ENCODE results near the gene SYT7. TPM values are rescaled to one million over a fixed set of nuclear protein-coding genes. Genes with fewer than 3 reads are reported as not detected.

SYT7 gene
- total RNA-seq, 1 experiment from 2014 or later = 0.47 TPM

DNA sequence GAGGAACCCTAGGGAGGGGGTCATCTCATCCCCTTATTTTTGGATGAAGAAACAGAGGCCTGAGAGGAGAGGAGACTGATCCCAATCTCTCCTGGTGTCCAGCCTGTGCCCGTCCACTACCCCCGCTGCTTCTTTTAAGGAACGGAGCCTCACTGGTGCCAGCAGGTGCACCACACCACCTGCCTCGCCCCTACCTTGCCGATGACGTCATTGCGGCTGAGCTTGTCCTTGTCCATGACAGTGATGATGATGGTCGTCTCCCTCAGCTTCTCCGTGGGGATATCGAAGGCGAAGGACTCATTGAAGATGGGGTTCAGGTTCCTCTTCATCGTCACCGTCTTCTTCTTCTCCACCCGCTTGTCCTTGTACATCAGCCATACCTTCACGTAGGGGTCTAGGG, 58.0 kb downstream of the SYT7 start:
- no peak for DNase-seq (ENCODE audit: extremely low read depth, low read depth)

DNA sequence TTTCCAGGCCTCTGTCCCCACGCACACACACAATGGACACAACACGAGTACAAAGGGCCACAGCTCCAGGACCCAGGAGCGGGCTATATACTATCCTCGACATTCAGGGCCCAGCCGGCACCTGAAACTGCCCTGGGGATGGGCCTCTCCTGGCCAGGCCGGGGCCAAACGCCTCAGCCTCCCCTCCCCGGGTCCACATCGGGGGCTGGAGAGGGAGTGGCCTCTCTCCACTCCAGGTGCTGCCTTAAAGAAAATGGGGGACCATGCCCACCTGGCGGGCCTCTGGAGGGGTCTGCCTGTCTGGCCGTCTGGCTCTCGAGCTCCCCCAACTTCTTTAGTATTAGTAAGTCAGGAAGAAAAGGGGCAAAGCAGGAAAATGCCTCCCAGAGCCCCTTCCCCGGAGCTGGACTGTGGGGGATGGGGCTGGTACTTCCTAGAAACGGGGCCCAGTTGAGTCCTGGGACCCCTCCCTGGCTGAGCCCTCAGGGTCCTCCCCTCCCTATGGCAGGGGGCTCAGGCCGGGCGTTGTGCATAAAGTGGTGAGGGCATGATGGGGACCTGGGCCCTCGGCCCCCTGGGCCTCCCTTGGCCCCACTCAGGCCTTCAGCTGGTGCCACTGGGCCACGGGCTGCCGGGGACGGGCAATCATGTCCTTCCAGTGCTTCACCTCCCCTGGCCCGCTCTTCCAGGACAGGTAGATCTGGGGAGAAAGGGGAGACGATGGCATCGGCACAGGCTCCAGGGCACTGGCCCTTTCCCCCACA, 62.7 kb downstream of the SYT7 start:
- DNase-seq (ENCODE audit: extremely low read depth, low read depth) = no peak

- no peak for DNase-seq (ENCODE audit: extremely low read depth, low read depth)
These were observed 64.0 kb downstream of the SYT7 start for GRCh38 chr11:61516675-61517572.

GRCh38 chr11:61516191-61516590, 64.7 kb downstream of the SYT7 start:
- DNase-seq (ENCODE audit: extremely low read depth, low read depth) = no peak

DNA sequence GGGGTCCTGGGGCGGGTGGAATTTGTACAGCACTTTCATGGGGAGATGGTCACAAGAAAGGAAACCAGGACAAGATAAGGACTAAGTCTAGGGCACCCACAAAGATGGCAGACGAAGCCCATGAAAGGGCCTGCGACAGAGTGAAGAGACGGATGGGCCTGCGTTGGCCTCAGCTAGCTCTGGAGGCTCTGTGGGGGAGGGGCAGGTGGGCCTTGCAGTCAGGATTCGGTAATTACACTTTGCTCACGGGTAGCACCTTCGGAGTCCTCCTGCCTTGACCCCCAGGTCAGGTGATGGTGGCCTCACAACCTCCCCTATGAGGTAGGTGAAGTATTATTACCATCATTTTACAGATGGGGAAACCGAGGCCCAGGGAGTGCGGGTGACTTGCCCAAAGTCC, 65.2 kb downstream of the SYT7 start:
- no peak for DNase-seq (ENCODE audit: extremely low read depth, low read depth)

- DNase-seq (ENCODE audit: extremely low read depth, low read depth) = no peak
These were observed 66.6 kb downstream of the SYT7 start for GRCh38 chr11:61514050-61514917.

GRCh38 chr11:61513143-61513765, 67.6 kb downstream of the SYT7 start:
- no peak for DNase-seq (ENCODE audit: extremely low read depth, low read depth)

GRCh38 chr11:61512435-61512834, 68.4 kb downstream of the SYT7 start:
- DNase-seq (ENCODE audit: extremely low read depth, low read depth) = no peak

DNA sequence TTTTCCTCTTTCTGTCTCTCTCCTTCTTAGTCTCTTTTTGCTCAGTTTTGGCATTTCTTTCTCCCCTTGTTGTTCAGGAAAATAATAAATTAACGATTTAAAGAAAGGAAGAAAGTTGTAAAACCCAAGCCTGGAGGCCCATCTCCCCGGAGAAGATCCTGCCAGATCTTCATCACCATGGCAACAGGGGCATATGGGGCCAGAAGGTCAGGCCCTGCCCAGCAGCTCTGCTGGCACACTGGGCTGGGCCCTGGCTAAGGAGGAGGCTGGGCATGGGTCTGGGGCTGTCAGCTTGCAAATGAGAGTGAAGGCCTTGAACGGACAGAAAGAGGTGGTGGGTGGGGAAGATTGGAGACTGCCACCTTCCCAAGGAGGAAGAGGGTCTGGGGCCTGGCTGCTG, 69.5 kb downstream of the SYT7 start:
- no peak for DNase-seq (ENCODE audit: extremely low read depth, low read depth)

GRCh38 chr11:61510974-61511373, 69.9 kb downstream of the SYT7 start:
- DNase-seq (ENCODE audit: extremely low read depth, low read depth) = no peak

GRCh38 chr11:61510166-61510919, 70.5 kb downstream of the SYT7 start:
- DNase-seq (ENCODE audit: extremely low read depth, low read depth) = no peak

GRCh38 chr11:61509043-61510029, 71.5 kb downstream of the SYT7 start:
- DNase-seq (ENCODE audit: extremely low read depth, low read depth) = peak; percentile 69

DNA sequence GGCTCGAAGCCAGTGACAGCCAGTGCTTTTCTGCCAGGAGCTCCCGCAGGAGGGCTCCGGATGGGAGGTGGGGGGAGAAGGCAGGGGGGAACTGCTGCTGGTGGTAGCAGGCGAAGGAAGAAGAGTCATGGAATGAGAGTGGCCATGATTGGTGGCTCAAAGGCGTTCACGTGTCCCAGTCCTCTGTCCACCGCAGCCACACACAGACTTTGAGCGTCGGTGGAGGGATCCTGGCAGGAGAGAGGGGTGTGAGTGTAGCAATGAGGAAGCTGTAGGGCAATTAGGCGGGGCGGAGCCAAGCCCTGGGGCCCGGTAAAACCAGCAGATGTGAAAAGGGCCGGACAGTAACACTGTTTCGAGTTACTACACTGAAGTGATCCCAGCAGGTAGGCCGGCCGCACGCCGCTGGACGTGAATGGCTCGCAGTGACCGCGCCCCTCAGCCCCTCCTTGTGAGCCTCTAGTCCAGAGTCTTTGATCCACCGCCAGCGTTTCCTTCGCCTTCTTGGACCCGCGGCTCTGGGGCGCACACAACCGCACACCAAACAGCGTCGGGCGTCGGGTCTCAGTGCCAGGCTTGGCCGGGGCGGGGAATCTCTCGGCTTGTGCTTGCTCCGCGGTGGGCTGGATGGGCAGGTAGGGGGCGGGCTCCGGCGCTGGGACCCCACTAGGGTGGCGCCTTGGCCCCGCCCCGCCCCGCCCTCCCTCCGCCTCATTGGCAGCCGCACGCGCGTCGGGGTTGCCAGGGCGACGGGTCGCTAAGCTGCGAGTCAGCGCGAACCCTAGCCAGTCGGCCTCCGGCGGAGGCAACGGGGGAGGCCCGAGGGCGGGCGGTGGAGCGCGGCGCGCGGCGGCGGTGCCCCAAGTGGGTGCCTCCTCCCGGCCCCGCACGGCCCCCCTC, 72.7 kb downstream of the SYT7 start, which contains the start of gene LRRC10B:
Gene LRRC10B, plus strand, starts transcription at position 788 of the 900 bp plus-strand sequence. CDS start 250 bp downstream, outside the sequence.
- DNase-seq (ENCODE audit: extremely low read depth, low read depth) = no peak

DNA sequence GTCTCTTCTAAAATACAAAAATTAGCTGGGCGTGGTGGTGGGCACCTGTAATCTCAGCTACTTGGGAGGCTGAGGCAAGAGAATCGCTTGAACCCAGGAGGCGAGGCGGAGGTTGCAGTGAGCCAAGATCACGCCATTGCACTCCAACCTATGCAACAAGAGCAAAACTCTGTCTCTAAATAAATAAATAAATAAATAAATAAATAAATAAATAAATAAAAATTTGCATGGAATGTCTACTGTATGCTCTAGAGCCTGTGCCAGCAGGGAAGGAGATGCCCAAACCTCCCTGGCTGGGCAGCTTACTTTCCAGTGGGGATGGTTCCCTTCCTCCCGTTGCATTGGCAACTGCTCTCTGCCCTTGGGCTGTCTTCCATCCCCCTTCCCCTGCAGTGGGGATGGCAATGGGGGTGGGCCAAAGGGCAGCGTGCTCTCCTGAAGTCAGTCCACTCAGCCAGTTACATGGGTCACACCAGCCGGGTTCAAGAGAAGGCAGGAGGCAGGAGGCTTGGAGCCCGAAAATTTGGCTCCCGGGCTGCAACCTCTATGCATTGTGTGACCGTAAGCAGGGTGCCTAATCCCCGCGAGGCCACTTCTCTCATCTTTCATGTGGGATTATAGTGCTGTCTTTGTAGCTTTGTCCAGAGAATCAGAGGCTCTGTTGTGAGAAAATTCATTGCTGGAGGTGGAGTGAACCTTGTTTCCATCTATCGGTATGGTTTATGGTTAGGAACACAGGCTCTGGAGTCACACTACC, 73.7 kb downstream of the SYT7 start:
- DNase-seq (ENCODE audit: extremely low read depth, low read depth) = no peak

DNA sequence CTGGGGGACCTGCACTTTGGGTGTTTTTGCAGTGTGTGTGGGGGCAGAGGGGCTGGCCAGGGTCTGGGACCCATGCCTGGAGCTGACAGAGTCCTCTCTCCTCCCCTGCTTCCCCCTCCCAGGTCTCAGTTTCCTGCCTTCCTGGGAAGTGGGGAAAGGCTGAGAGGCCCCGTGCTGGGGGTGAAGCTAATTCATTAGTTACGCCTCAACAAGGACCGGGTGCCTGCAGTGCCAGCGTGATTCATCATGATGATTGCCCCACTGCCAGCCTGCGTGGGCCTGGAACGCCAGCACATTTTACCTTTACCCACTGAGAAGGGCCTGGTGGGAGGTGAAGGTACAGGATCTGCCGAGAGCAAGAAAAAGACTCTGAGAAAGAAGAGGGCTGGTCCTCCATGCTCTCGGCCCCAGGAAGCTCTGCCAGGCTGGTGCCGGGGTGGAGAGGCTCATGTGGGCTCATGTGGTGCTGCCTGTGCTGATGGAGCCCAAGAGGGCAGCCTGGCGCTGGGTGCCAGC, 75.2 kb downstream of the SYT7 start:
- no peak for DNase-seq (ENCODE audit: extremely low read depth, low read depth)

DNA sequence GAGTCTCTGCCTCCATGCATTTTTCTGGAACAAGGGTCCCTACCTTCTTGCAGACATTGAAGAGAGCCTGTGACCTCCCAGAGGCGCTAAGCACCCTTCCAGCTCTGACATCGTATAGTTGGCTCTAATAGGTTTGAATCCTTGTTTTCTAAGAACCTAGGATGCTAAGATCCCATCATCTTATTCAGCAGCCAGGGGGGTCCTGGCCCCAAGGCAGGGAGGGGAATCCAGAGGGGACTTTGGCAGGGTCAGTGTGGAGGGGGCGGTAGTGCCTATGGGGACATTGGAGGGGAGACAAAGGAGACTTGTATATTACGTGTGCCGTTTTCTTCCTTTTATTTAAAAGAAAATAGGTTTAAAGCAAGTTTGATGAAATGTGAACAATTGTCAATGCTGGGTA, 75.8 kb downstream of the SYT7 start:
- no peak for DNase-seq (ENCODE audit: extremely low read depth, low read depth)
